Effector memory CD4-positive, alpha-beta T cell (primary cell): Measurements from ENCODE around the gene KCNQ4.

Experiments used
- DNase-seq, 3 donors: peaks; one replicate each; pipeline ENCODE4 v3.0.0-alpha.2; 2020
- H3K27ac ChIP-seq: 2 replicates; pipeline ENCODE4 v1.7.0; 2013; ENCODE audit warnings: mild to moderate bottlenecking, low read length, moderate library complexity; ENCODE audit not compliant: insufficient read depth, poor library complexity, severe bottlenecking
- H3K27me3 ChIP-seq: replicated peaks from 2 replicates; pipeline ENCODE4 v1.7.0; 2013; ENCODE audit warnings: mild to moderate bottlenecking, low read length; ENCODE audit not compliant: insufficient read depth, control insufficient read depth, poor library complexity, severe bottlenecking
- H3K36me3 ChIP-seq: 2 replicates; pipeline ENCODE4 v1.7.0; 2013; ENCODE audit warnings: mild to moderate bottlenecking, low read length, moderate library complexity; ENCODE audit not compliant: control insufficient read depth, insufficient read depth
- H3K4me1 ChIP-seq: 2 replicates; pipeline ENCODE4 v1.7.0; 2013; ENCODE audit warnings: low read length, mild to moderate bottlenecking; ENCODE audit not compliant: control insufficient read depth, insufficient read depth, poor library complexity, severe bottlenecking
- H3K4me3 ChIP-seq: 2 replicates; pipeline ENCODE4 v1.7.0; 2013; ENCODE audit warnings: low read length, low read depth, mild to moderate bottlenecking; ENCODE audit not compliant: insufficient read depth, poor library complexity, severe bottlenecking
- H3K9me3 ChIP-seq: 2 replicates; pipeline ENCODE4 v1.7.0; 2013; ENCODE audit warnings: mild to moderate bottlenecking, low read length, moderate library complexity; ENCODE audit not compliant: control insufficient read depth

The KCNQ4 gene

GRCh38 chr1:40776236-40777072, 7.1 kb upstream of the KCNQ4 start:
- no peaks in the 10 kb centered on the region for H3K9me3 ChIP-seq
- no peaks in the 10 kb centered on the region for H3K4me1 ChIP-seq
- no peak for DNase-seq
- no peak overlapping the region for H3K4me3 ChIP-seq
- H3K36me3 ChIP-seq: no peaks in the 10 kb centered on the region
- H3K27me3 ChIP-seq: no peaks in the 10 kb centered on the region
- no peak overlapping the region for H3K27ac ChIP-seq

- Histone ChIP-seq H3K27me3 (no peaks in the 10 kb centered on the region), H3K36me3 (no peaks in the 10 kb centered on the region)
Measured at GRCh38 chr1:40777224-40777970, 6.2 kb upstream of the KCNQ4 start.

GRCh38 chr1:40780678-40781607, 2.6 kb upstream of the KCNQ4 start:
- no peak overlapping the region for H3K27ac ChIP-seq
- H3K4me1 ChIP-seq: peaks cover 8% of the 10 kb centered on the region
- H3K27me3 ChIP-seq: peaks cover 10% of the 10 kb centered on the region
- no peaks in the 10 kb centered on the region for H3K36me3 ChIP-seq
- DNase-seq: no peak
- H3K9me3 ChIP-seq: no peaks in the 10 kb centered on the region
- no peak overlapping the region for H3K4me3 ChIP-seq

More at GRCh38 chr1:40777224-40777970, 6.2 kb upstream of the KCNQ4 start:
- Histone ChIP-seq H3K4me3 (no peak overlapping the region), H3K4me1 (no peaks in the 10 kb centered on the region), H3K9me3 (no peaks in the 10 kb centered on the region), H3K27ac (no peak overlapping the region)
- DNase-seq: no peak

- DNase-seq: no peak
- peaks cover 8% of the 10 kb centered on the region for H3K4me1 ChIP-seq
- no peak overlapping the region for H3K27ac ChIP-seq
- H3K27me3 ChIP-seq: peaks cover 10% of the 10 kb centered on the region
- no peak overlapping the region for H3K4me3 ChIP-seq
- no peaks in the 10 kb centered on the region for H3K36me3 ChIP-seq
- no peaks in the 10 kb centered on the region for H3K9me3 ChIP-seq
Measured at GRCh38 chr1:40781608-40781971, 2.0 kb upstream of the KCNQ4 start.

- H3K27me3 ChIP-seq: peaks cover 10% of the 10 kb centered on the region
- H3K9me3 ChIP-seq: no peaks in the 10 kb centered on the region
- no peak overlapping the region for H3K4me3 ChIP-seq
- no peak overlapping the region for H3K27ac ChIP-seq
- no peak for DNase-seq
- H3K4me1 ChIP-seq: peaks cover 8% of the 10 kb centered on the region
- no peaks in the 10 kb centered on the region for H3K36me3 ChIP-seq
Measured at GRCh38 chr1:40782371-40782956, 1.1 kb upstream of the KCNQ4 start.

- Histone ChIP-seq H3K4me3 (peak overlapping the region; percentile 22), H3K27me3 (peaks cover 10% of the 10 kb centered on the region), H3K4me1 (peaks cover 8% of the 10 kb centered on the region), H3K36me3 (no peaks in the 10 kb centered on the region), H3K9me3 (no peaks in the 10 kb centered on the region), H3K27ac (no peak overlapping the region)
- DNase-seq: no peak
Measured at GRCh38 chr1:40784141-40784770, 669 bp downstream of the KCNQ4 start.

- Histone ChIP-seq H3K27me3 (peaks cover 10% of the 10 kb centered on the region), H3K27ac (no peak overlapping the region), H3K36me3 (no peaks in the 10 kb centered on the region), H3K9me3 (no peaks in the 10 kb centered on the region), H3K4me1 (peaks cover 8% of the 10 kb centered on the region), H3K4me3 (no peak overlapping the region)
- no peak for DNase-seq
Measured at GRCh38 chr1:40784771-40785151, 1.2 kb downstream of the KCNQ4 start.

- no peak overlapping the region for H3K27ac ChIP-seq
- no peaks in the 10 kb centered on the region for H3K36me3 ChIP-seq
- H3K27me3 ChIP-seq: peaks cover 10% of the 10 kb centered on the region
- no peak overlapping the region for H3K4me3 ChIP-seq
- no peak for DNase-seq
- H3K4me1 ChIP-seq: peaks cover 8% of the 10 kb centered on the region
- H3K9me3 ChIP-seq: no peaks in the 10 kb centered on the region
Measured at GRCh38 chr1:40785446-40785845, 1.9 kb downstream of the KCNQ4 start.
